K562 (cell line): ENCODE data around the gene SLC16A1. TPM values are rescaled to one million over a fixed set of nuclear protein-coding genes. Genes with fewer than 3 reads are reported as not detected.
A peak's percentile ranks its signal among the peaks of the same experiment; 100 is the strongest.

Source experiments
- BACH1 ChIP-seq: fragments of 200-800 bp; sonication (Bioruptor generic); IDR thresholded peaks from 2 replicates; pipeline ENCODE4 v1.6.1; 2016; ENCODE audit warnings: missing genetic modification characterization, missing compliant biosample characterization
- CBX2 ChIP-seq: fragments of 200-600 bp; sonication (generic); IDR thresholded peaks from one replicate; pipeline ENCODE4 v1.6.1; 2012; ENCODE audit warnings: mild to moderate bottlenecking, low read length, inconsistent platforms; ENCODE audit not compliant: insufficient read depth, poor library complexity, severe bottlenecking
- CLOCK ChIP-seq: fragments of 250-450 bp; sonication (Bioruptor Pico); IDR thresholded peaks from 2 replicates; pipeline ENCODE4 v1.4.0; 2020; ENCODE audit warnings: mild to moderate bottlenecking, moderate library complexity, borderline replicate concordance
- ESRRA ChIP-seq: fragments of 450-650 bp; IDR thresholded peaks from 2 replicates; pipeline ENCODE4 v1.6.1; 2014; ENCODE audit warnings: low read depth, mild to moderate bottlenecking, moderate library complexity, borderline replicate concordance
- EZH2 ChIP-seq: IDR thresholded peaks from 2 replicates; pipeline ENCODE4 v1.6.1; 2012; ENCODE audit warnings: low read depth, mild to moderate bottlenecking, inconsistent platforms, low read length, borderline replicate concordance
- HDGF ChIP-seq: fragments of 450-650 bp; IDR thresholded peaks from 2 replicates; pipeline ENCODE4 v1.6.1; 2016
- PHB2 ChIP-seq: fragments of 450-650 bp; IDR thresholded peaks from 2 replicates; pipeline ENCODE4 v1.6.1; 2017; ENCODE audit warnings: low read depth
- TARDBP ChIP-seq: fragments of 450-650 bp; IDR thresholded peaks from 2 replicates; pipeline ENCODE4 v1.6.1; 2016
- U2AF1 ChIP-seq: fragments of 200-400 bp; formaldehyde crosslinking; optimal IDR thresholded peaks from 2 replicates; pipeline ENCODE3; 2017; ENCODE audit warnings: mild to moderate bottlenecking, low read depth, low read length, moderate library complexity
- XRCC3 ChIP-seq: fragments of 450-650 bp; IDR thresholded peaks from 2 replicates; pipeline ENCODE4 v1.6.1; 2017; ENCODE audit warnings: mild to moderate bottlenecking, moderate library complexity
- ZC3H4 ChIP-seq: sonication (generic); formaldehyde crosslinking; IDR thresholded peaks from 2 replicates; pipeline ENCODE4 v1.9.0; 2021; ENCODE audit warnings: missing genetic modification reagents, borderline replicate concordance
- polyA plus RNA-seq, 8 experiments: library from polyadenylated mRNA; depleted of rRNA in 4 of 8; stranded (reverse) in 5 of 8; unstranded in 3 of 8; fragments of >200 nt; fragmentation: Nextera tagmentation in 2 of 8; fragmentation: Illumina TruSeq in 1 of 8; extraction: Ambion mirVana in 2 of 8; extraction: Trizol in 1 of 8; gene quantifications; 2 replicates each; pipeline versions ENCODE4 v1.2.1 to v1.2.3, GENCODE V29; 2011 to 2014; ENCODE audit warnings: inconsistent platforms in 1 of 8, missing spikeins in 1 of 8
- total RNA-seq, 7 experiments: library from RNA; depleted of rRNA in 6 of 7; stranded (reverse); fragments of >200 nt in 6 of 7; fragmentation: Illumina TruSeq in 2 of 7; extraction: Trizol in 2 of 7; gene quantifications; 2 replicates each; pipeline versions ENCODE4 v1.2.1 to v1.2.3, GENCODE V29; 2011 to 2021; ENCODE audit warnings: low replicate concordance in 1 of 7
- TF ChIP-seq, protein P1 (sequence below), 2 experiments: fragments of 450-650 bp; IDR thresholded peaks; 2 replicates each; pipeline ENCODE4 v1.6.1; 2016; ENCODE audit warnings: mild to moderate bottlenecking in 2 of 2, borderline replicate concordance in 1 of 2, low read depth in 1 of 2, moderate library complexity in 1 of 2
- TF ChIP-seq, protein P2 (sequence below): fragments of 200-800 bp; sonication (Bioruptor generic); IDR thresholded peaks from 2 replicates; pipeline ENCODE4 v1.6.1; 2017; ENCODE audit warnings: missing genetic modification characterization, missing compliant biosample characterization
- TF ChIP-seq, protein P3 (sequence below): fragments of 450-650 bp; IDR thresholded peaks from 2 replicates; pipeline ENCODE4 v1.6.1; 2016; ENCODE audit warnings: missing biosample characterization, missing genetic modification characterization

Gene SLC16A1
- total and polyA plus RNA-seq, 9 of the 15 experiments (the other 6 are each of a cell fraction or from before 2014, with no cell fraction given) = 73.1 to 244 (median 117) TPM

- no peak for TF ChIP-seq U2AF1
- peak; percentile 90; the same call in 1 of the 2 replicates for TF ChIP-seq ESRRA
- TF ChIP-seq, protein P1, sequence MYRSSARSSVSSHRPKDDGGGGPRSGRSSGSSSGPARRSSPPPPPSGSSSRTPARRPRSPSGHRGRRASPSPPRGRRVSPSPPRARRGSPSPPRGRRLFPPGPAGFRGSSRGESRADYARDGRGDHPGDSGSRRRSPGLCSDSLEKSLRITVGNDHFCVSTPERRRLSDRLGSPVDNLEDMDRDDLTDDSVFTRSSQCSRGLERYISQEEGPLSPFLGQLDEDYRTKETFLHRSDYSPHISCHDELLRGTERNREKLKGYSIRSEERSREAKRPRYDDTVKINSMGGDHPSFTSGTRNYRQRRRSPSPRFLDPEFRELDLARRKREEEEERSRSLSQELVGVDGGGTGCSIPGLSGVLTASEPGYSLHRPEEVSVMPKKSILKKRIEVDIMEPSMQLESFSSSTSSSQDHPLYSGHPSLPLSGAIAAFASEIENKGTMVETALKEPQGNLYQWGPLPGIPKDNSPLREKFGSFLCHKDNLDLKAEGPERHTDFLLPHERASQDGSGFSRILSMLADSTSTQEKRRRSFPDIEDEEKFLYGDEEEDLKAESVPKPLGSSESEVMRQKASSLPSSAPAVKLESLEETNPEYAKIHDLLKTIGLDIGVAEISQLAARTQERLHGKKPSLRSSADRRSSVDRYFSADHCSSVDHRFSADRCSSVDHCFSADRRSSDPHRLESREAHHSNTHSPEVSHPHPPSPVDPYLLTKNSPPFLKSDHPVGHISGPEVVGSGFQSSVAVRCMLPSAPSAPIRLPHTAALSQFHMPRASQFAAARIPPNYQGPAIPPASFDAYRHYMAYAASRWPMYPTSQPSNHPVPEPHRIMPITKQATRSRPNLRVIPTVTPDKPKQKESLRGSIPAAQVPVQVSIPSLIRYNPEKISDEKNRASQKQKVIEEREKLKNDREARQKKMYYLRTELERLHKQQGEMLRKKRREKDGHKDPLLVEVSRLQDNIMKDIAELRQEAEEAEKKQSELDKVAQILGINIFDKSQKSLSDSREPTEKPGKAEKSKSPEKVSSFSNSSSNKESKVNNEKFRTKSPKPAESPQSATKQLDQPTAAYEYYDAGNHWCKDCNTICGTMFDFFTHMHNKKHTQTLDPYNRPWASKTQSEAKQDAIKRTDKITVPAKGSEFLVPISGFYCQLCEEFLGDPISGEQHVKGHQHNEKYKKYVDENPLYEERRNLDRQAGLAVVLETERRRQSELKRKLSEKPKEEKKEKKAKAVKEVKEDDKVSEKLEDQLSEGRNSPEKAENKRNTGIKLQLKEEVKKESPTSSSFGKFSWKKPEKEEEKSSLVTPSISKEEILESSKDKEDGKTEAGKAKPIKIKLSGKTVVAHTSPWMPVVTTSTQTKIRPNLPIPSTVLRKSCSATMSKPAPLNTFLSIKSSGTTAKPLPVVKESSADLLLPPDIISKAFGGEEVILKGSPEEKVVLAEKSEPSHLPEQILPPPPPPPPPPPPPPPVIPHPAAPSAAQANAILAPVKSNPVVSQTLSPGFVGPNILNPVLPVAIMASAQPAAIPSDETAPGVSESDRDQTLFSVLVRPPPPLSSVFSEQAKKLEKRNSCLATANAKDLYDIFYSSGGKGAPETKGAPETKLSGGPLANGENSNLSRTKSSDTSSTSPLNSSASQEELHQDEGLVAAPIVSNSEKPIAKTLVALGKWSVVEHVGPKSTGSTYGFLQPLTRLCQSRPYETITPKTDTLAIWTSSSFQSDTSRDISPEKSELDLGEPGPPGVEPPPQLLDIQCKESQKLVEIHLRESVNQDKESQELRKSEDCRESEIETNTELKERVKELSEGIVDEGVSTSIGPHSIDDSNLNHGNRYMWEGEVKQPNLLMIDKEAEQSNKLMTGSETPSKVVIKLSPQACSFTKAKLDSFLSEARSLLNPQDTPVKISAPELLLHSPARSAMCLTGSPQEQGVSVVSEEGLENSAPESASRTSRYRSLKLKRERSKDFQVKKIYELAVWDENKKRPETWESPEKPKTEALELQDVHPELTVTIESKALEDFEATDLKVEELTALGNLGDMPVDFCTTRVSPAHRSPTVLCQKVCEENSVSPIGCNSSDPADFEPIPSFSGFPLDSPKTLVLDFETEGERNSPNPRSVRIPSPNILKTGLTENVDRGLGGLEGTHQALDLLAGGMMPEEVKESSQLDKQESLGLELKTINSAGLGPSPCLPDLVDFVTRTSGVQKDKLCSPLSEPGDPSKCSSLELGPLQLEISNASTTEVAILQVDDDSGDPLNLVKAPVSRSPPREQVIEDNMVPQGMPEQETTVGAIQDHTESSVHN (IDR thresholded peaks at IDR 0.05; ENCODE audit: borderline replicate concordance in 1 of 2, low read depth in 1 of 2) = 0 out of 4 replicates have a peak, but pooled peaks of 1 of the 2 experiments have one; percentile 85
- no peak for TF ChIP-seq CBX2
- no peak for TF ChIP-seq ZC3H4
- no peak for TF ChIP-seq XRCC3
- TF ChIP-seq, protein P2, sequence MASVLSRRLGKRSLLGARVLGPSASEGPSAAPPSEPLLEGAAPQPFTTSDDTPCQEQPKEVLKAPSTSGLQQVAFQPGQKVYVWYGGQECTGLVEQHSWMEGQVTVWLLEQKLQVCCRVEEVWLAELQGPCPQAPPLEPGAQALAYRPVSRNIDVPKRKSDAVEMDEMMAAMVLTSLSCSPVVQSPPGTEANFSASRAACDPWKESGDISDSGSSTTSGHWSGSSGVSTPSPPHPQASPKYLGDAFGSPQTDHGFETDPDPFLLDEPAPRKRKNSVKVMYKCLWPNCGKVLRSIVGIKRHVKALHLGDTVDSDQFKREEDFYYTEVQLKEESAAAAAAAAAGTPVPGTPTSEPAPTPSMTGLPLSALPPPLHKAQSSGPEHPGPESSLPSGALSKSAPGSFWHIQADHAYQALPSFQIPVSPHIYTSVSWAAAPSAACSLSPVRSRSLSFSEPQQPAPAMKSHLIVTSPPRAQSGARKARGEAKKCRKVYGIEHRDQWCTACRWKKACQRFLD (CRISPR knock-in tag) = peak; percentile 63
- no peak for TF ChIP-seq TARDBP
- TF ChIP-seq, protein P3, sequence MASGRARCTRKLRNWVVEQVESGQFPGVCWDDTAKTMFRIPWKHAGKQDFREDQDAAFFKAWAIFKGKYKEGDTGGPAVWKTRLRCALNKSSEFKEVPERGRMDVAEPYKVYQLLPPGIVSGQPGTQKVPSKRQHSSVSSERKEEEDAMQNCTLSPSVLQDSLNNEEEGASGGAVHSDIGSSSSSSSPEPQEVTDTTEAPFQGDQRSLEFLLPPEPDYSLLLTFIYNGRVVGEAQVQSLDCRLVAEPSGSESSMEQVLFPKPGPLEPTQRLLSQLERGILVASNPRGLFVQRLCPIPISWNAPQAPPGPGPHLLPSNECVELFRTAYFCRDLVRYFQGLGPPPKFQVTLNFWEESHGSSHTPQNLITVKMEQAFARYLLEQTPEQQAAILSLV (tag) = no peak
- no peak for TF ChIP-seq HDGF
- peak; percentile 68; the same call in 1 of the 2 replicates for TF ChIP-seq BACH1 (tag)
- no peak for TF ChIP-seq EZH2
- TF ChIP-seq PHB2 = no peak
- no peak for TF ChIP-seq CLOCK (CRISPR knock-in tag)
Measured at GRCh38 chr1:112904071-112904830, 51.7 kb downstream of the SLC16A1 start (continued).
